A549 (cell line): ENCODE measurements around the gene HILPDA. TPM values are rescaled to one million over a fixed set of nuclear protein-coding genes. Genes with fewer than 3 reads are reported as not detected.

Experiments used
- ATAC-seq, 2 experiments: fragments of 200-7000 bp in 1 of 2; fragments of >200 bp in 1 of 2; cut with Nextera tagmentation in 1 of 2; cut with Tn5 transposase in 1 of 2; 3 replicates each; pipeline versions ENCODE4 v1.8.0 to v1.9.1; 2018 to 2020; ENCODE audit warnings: mild to moderate bottlenecking in 1 of 2, moderate library complexity in 1 of 2
- CTCF ChIA-PET: fragments of 300-600 bp; sonication (Branson Sonifier 250); formaldehyde crosslinking; extraction: SDS; loops from one replicate; lab custom pipeline; 2021; ENCODE audit warnings: antibody characterized with exemption, inconsistent platforms; lab: Yijun Ruan, JAX
- POLR2A ChIA-PET: fragments of 350-600 bp; formaldehyde crosslinking; extraction: SDS; loops from one replicate; lab custom pipeline; 2021; ENCODE audit warnings: antibody characterized with exemption, inconsistent platforms; lab: Yijun Ruan, JAX
- DNase-seq, 2 experiments: peaks; one replicate each; pipeline versions ENCODE4 v3.0.0 to v3.0.0-alpha.2; 2011 to 2016; ENCODE audit warnings: low read depth in 1 of 2, low spot score in 1 of 2
- FAIRE-seq: peaks from 2 replicates; lab custom pipeline; 2011; peaks lifted over from hg19 to GRCh38; lab: Jason Lieb, UNC
- H3K27ac ChIP-seq, 2 experiments: fragments of >200 bp; sonication (Bioruptor Twin); formaldehyde crosslinking; 3 replicates each; pipeline ENCODE4 v1.5.1; 2016 to 2017
- H3K4me1 ChIP-seq: fragments of >200 bp; sonication (Bioruptor Twin); formaldehyde crosslinking; 3 replicates; pipeline ENCODE4 v1.6.1; 2016
- H3K4me2 ChIP-seq: fragments of >200 bp; sonication (Bioruptor Twin); formaldehyde crosslinking; 3 replicates; pipeline ENCODE4 v1.6.1; 2016
- H3K4me3 ChIP-seq: fragments of >200 bp; sonication (Bioruptor Twin); formaldehyde crosslinking; 3 replicates; pipeline ENCODE4 v1.5.1; 2016
- H3K9me3 ChIP-seq: fragments of >200 bp; sonication (Bioruptor Twin); formaldehyde crosslinking; 3 replicates; pipeline ENCODE4 v1.6.1; 2016
- BCL3 ChIP-seq: fragments of >200 bp; sonication (Bioruptor Twin); formaldehyde crosslinking; IDR thresholded peaks from 3 replicates; pipeline ENCODE4 v1.6.1; 2016
- BHLHE40 ChIP-seq: IDR thresholded peaks from 2 replicates; pipeline ENCODE4 v1.6.1; 2012; ENCODE audit warnings: low read depth, low read length, inconsistent platforms
- CBX8 ChIP-seq: fragments of 200-600 bp; sonication (generic); IDR thresholded peaks from 2 replicates; pipeline ENCODE4 v1.6.1; 2016
- CEBPB ChIP-seq, 2 experiments: fragments of >200 bp in 1 of 2; sonication (Bioruptor Twin) in 1 of 2; formaldehyde crosslinking in 1 of 2; IDR thresholded peaks; 2 replicates each; pipeline ENCODE4 v1.6.1; 2012 to 2016
- CHD2 ChIP-seq: fragments of 150-350 bp; IDR thresholded peaks from 2 replicates; pipeline ENCODE4 v1.6.1; 2014; ENCODE audit warnings: low read length; ENCODE audit not compliant: partially characterized antibody
- CHD4 ChIP-seq: fragments of 200-600 bp; sonication (generic); IDR thresholded peaks from 2 replicates; pipeline ENCODE4 v1.6.1; 2016; ENCODE audit warnings: antibody characterized with exemption, mild to moderate bottlenecking, borderline replicate concordance
- E2F6 ChIP-seq: IDR thresholded peaks from 2 replicates; pipeline ENCODE4 v1.6.1; 2012; ENCODE audit warnings: low read depth, borderline replicate concordance
- EHF ChIP-seq: fragments of 250-450 bp; sonication (Bioruptor Pico); IDR thresholded peaks from 2 replicates; pipeline ENCODE4 v1.5.0; 2020; ENCODE audit warnings: mild to moderate bottlenecking
- ELK1 ChIP-seq: fragments of 150-350 bp; IDR thresholded peaks from 2 replicates; pipeline ENCODE4 v1.6.1; 2014; ENCODE audit warnings: low read depth, mild to moderate bottlenecking, low read length
- EP300 ChIP-seq, 2 experiments: fragments of >200 bp; sonication (Bioruptor Twin); formaldehyde crosslinking; IDR thresholded peaks; 2 replicates in 1 of 2; 3 replicates in 1 of 2; pipeline ENCODE4 v1.6.1; 2016 to 2017
- ESRRA ChIP-seq: fragments of 150-350 bp; IDR thresholded peaks from 2 replicates; pipeline ENCODE4 v1.6.1; 2014; ENCODE audit warnings: mild to moderate bottlenecking, low read length, borderline replicate concordance
- FOSB ChIP-seq: fragments of 250-450 bp; sonication (Bioruptor Pico); IDR thresholded peaks from 2 replicates; pipeline ENCODE4 v1.5.0; 2020; ENCODE audit warnings: mild to moderate bottlenecking, moderate library complexity
- FOXS1 ChIP-seq: fragments of 250-450 bp; sonication (Bioruptor Pico); IDR thresholded peaks from 2 replicates; pipeline ENCODE4 v1.5.0; 2020; ENCODE audit warnings: mild to moderate bottlenecking, moderate library complexity
- GATA3 ChIP-seq: IDR thresholded peaks from 2 replicates; pipeline ENCODE4 v1.6.1; 2012; ENCODE audit warnings: borderline replicate concordance
- HDAC2 ChIP-seq: fragments of 200-600 bp; sonication (generic); IDR thresholded peaks from 2 replicates; pipeline ENCODE4 v1.6.1; 2016
- HEYL ChIP-seq: fragments of 250-450 bp; sonication (Bioruptor Pico); IDR thresholded peaks from 2 replicates; pipeline ENCODE4 v1.8.0; 2021; ENCODE audit warnings: mild to moderate bottlenecking, moderate library complexity
- HMGXB4 ChIP-seq: fragments of 250-450 bp; sonication (Bioruptor Pico); IDR thresholded peaks from 2 replicates; pipeline ENCODE4 v1.5.0; 2021; ENCODE audit warnings: mild to moderate bottlenecking, moderate library complexity, borderline replicate concordance
- HOXB5 ChIP-seq: fragments of 250-450 bp; sonication (Bioruptor Pico); IDR thresholded peaks from 2 replicates; pipeline ENCODE4 v1.5.0; 2020; ENCODE audit warnings: mild to moderate bottlenecking, moderate library complexity
- JUN ChIP-seq, 2 experiments: fragments of >200 bp; sonication (Bioruptor Twin); formaldehyde crosslinking; IDR thresholded peaks; 2 replicates in 1 of 2; 3 replicates in 1 of 2; pipeline ENCODE4 v1.6.1; 2016 to 2017
- KDM5A ChIP-seq: fragments of 200-600 bp; sonication (generic); IDR thresholded peaks from 2 replicates; pipeline ENCODE4 v1.6.1; 2016; ENCODE audit warnings: antibody characterized with exemption, mild to moderate bottlenecking
- MAFK ChIP-seq: fragments of 450-650 bp; IDR thresholded peaks from 2 replicates; pipeline ENCODE4 v1.6.1; 2014; ENCODE audit not compliant: partially characterized antibody
- MAX ChIP-seq: IDR thresholded peaks from 2 replicates; pipeline ENCODE4 v1.6.1; 2012
- MAZ ChIP-seq: fragments of 150-350 bp; IDR thresholded peaks from 2 replicates; pipeline ENCODE4 v1.6.1; 2014; ENCODE audit warnings: antibody characterized with exemption, low read depth, low read length, borderline replicate concordance
- NFE2L2 ChIP-seq: fragments of 150-350 bp; conservative IDR thresholded peaks from 2 replicates; pipeline ENCODE4 v1.6.1; 2014; ENCODE audit warnings: low read length
- NR3C1 ChIP-seq: fragments of >200 bp; sonication (Bioruptor Twin); formaldehyde crosslinking; IDR thresholded peaks from 3 replicates; pipeline ENCODE4 v1.6.1; 2017
- PBX3 ChIP-seq: IDR thresholded peaks from 2 replicates; pipeline ENCODE4 v1.6.1; 2012
- PHF8 ChIP-seq: fragments of 200-600 bp; sonication (generic); IDR thresholded peaks from 2 replicates; pipeline ENCODE4 v1.6.1; 2016; ENCODE audit warnings: low read depth, mild to moderate bottlenecking, antibody characterized with exemption, moderate library complexity, borderline replicate concordance
- RAD21 ChIP-seq, 2 experiments: fragments of >200 bp in 1 of 2; sonication (Bioruptor Twin) in 1 of 2; formaldehyde crosslinking in 1 of 2; IDR thresholded peaks in 1 of 2; conservative IDR thresholded peaks in 1 of 2; 2 replicates in 1 of 2; 3 replicates in 1 of 2; pipeline ENCODE4 v1.6.1; 2012 to 2018; ENCODE audit warnings: inconsistent platforms in 1 of 2
- ZC3H11A ChIP-seq: fragments of 450-650 bp; IDR thresholded peaks from 2 replicates; pipeline ENCODE4 v1.6.1; 2014; ENCODE audit warnings: antibody characterized with exemption, mild to moderate bottlenecking
- ZFP36 ChIP-seq: fragments of 450-650 bp; IDR thresholded peaks from 2 replicates; pipeline ENCODE4 v1.6.1; 2014; ENCODE audit warnings: borderline replicate concordance; ENCODE audit not compliant: partially characterized antibody
- ZSCAN20 ChIP-seq: fragments of 250-450 bp; sonication (Bioruptor Pico); IDR thresholded peaks from 2 replicates; pipeline ENCODE4 v1.8.0; 2022; ENCODE audit warnings: mild to moderate bottlenecking, moderate library complexity
- WGBS: methylation state at CpG from one replicate; pipeline ENCODE4 v1.1.6; 2017; ENCODE audit errors: missing lambda C conversion rate; 5-methylcytosine and 5-hydroxymethylcytosine counted together
- polyA plus RNA-seq, 4 experiments: library from polyadenylated mRNA; depleted of rRNA in 3 of 4; stranded (reverse); fragments of >200 nt; fragmentation: RNase III in 1 of 4; extraction: RNeasy Plus Mini Kit Qiagen cat#74134 plus additional on column Dnase treatment in 1 of 4; gene quantifications; 2 replicates in 3 of 4; 3 replicates in 1 of 4; pipeline ENCODE4 v1.2.3, GENCODE V29; 2011 to 2017

The HILPDA gene
- polyA plus RNA-seq, 2 of the 4 experiments (the other 2 are of a cell fraction), result 24.2 to 94.6 TPM

GRCh38 chr7:128454808-128455542 is 703 bp upstream of the HILPDA start:
- no peak for TF ChIP-seq PBX3
- no peak for TF ChIP-seq ZSCAN20 (CRISPR knock-in tag)
- TF ChIP-seq KDM5A, result no peak
- TF ChIP-seq PHF8, result no peak
- no peak for TF ChIP-seq CHD2
- TF ChIP-seq EP300 (IDR thresholded peaks at IDR 0.05), result no peak
- no peak for TF ChIP-seq BHLHE40
- TF ChIP-seq CBX8, result no peak
- no peak for TF ChIP-seq HMGXB4 (CRISPR knock-in tag)
- no peak for TF ChIP-seq FOSB (CRISPR knock-in tag)
- no peak for TF ChIP-seq ESRRA
- no peak for TF ChIP-seq HDAC2
- TF ChIP-seq ZFP36, result no peak
- TF ChIP-seq NFE2L2, result no peak
- TF ChIP-seq CHD4, result no peak
- no peak for TF ChIP-seq ELK1
- no peak for TF ChIP-seq JUN (IDR thresholded peaks at IDR 0.05)
- no peak for TF ChIP-seq GATA3
- Histone ChIP-seq H3K4me3 (peak overlapping the region; percentile 78), H3K9me3 (no peaks in the 10 kb centered on the region), H3K27ac (peak overlapping the region; percentile 86 to 94), H3K4me1 (peaks cover 47% of the 10 kb centered on the region), H3K4me2 (peak overlapping the region; percentile 96)
- POLR2A ChIA-PET, result interaction anchor here (0.6 to 1.6 kb wide), 6 partner anchors 15 to 70 kb away, joined by 3 to 15 read pairs (median 4); partner anchors contain the start of gene IMPDH1
- FAIRE-seq, result no peak
- CTCF ChIA-PET, result interaction anchor here (0.6 to 5.3 kb wide), 17 partner anchors 10 to 107 kb away, joined by 3 to 66 read pairs (median 6); no protein-coding TSS in a partner anchor
- peak in 1 of 2 experiments; percentile 21; a peak in 3 of 6 replicates for ATAC-seq
- DNase-seq, result no peak
- 51% methylated on average over 22 of the region's 25 CpGs for WGBS

GRCh38 chr7:128456255-128456725 is 612 bp downstream of the HILPDA start:
- Histone ChIP-seq H3K27ac (peak overlapping the region; percentile 86 to 94), H3K4me1 (peaks cover 55% of the 10 kb centered on the region), H3K9me3 (no peaks in the 10 kb centered on the region), H3K4me3 (peak overlapping the region; percentile 78), H3K4me2 (peak overlapping the region; percentile 96)
- CTCF ChIA-PET, result interaction anchor here (1.6 to 5.3 kb wide), 4 partner anchors 18 to 29 kb away, joined by 7 to 66 read pairs (median 23); no protein-coding TSS in a partner anchor
- WGBS, result 1% methylated on average over 5 of the region's 5 CpGs
- DNase-seq, result no peak
- peak in 1 of 2 experiments; percentile 61; a peak in 4 of 6 replicates for ATAC-seq
- no peak for TF ChIP-seq MAX
- TF ChIP-seq MAFK, result no peak
- no peak for TF ChIP-seq BCL3
- TF ChIP-seq FOXS1 (CRISPR knock-in tag), result no peak
- TF ChIP-seq NR3C1, result no peak
- TF ChIP-seq MAZ, result no peak
- TF ChIP-seq ZC3H11A, result no peak
- no peak for TF ChIP-seq E2F6
- no peak for TF ChIP-seq RAD21 (conservative IDR thresholded peaks at IDR 0.05 in 1 of 2, IDR thresholded peaks at IDR 0.05 in 1 of 2)
- no peak for TF ChIP-seq ESRRA
- no peak for TF ChIP-seq CEBPB (IDR thresholded peaks at IDR 0.05)
- no peak for TF ChIP-seq FOSB (CRISPR knock-in tag)
- TF ChIP-seq HOXB5, result no peak
- TF ChIP-seq GATA3, result no peak
- TF ChIP-seq EHF, result no peak
- TF ChIP-seq HEYL (CRISPR knock-in tag), result no peak
- no peak for FAIRE-seq
- POLR2A ChIA-PET, result interaction anchor here (1.3 to 1.6 kb wide), 3 partner anchors 21 to 46 kb away, joined by 4 to 15 read pairs (median 5); partner anchors contain the start of gene IMPDH1
